ENCODE results near the gene ENTHD1. TPM values are rescaled to one million over a fixed set of nuclear protein-coding genes. Genes with fewer than 3 reads are reported as not detected.

ENTHD1 gene
- total RNA-seq, 3 donors from 2014 or later = not detected

- TF ChIP-seq CTCF (IDR thresholded peaks at IDR 0.05) (no peak), POLR2A (IDR thresholded peaks at IDR 0.05) (no peak), POLR2AphosphoS5 (IDR thresholded peaks at IDR 0.05) (no peak)
- Histone ChIP-seq H3K27ac (no peak overlapping the region), H3K36me3 (no peaks in the 10 kb centered on the region), H3K9me3 (no peaks in the 10 kb centered on the region), H3K27me3 (no peaks in the 10 kb centered on the region), H3K4me1 (no peaks in the 10 kb centered on the region), H3K4me3 (no peak overlapping the region)
- no peak for DNase-seq (ENCODE audit: low spot score in 2 of 2)
- intact Hi-C loops (cut with DNase I; ENCODE audit: low total_unique reads) = no loop called here
Observed at GRCh38 chr22:39750759-39751158, 142.8 kb downstream of the ENTHD1 start.

- TF ChIP-seq CTCF (IDR thresholded peaks at IDR 0.05) (no peak), POLR2AphosphoS5 (IDR thresholded peaks at IDR 0.05) (no peak), POLR2A (IDR thresholded peaks at IDR 0.05) (no peak)
- intact Hi-C loops (cut with DNase I; ENCODE audit: low total_unique reads) = no loop called here
- DNase-seq (ENCODE audit: low spot score in 2 of 2) = no peak
Observed at GRCh38 chr22:39748877-39749276, 144.7 kb downstream of the ENTHD1 start.

GRCh38 chr22:39746600-39747262 lies 146.8 kb downstream of the ENTHD1 start:
- no peaks in the 10 kb centered on the region for H3K4me1 ChIP-seq
- H3K4me3 ChIP-seq = no peak overlapping the region
- intact Hi-C loops (cut with DNase I; ENCODE audit: low total_unique reads) = no loop called here
- no peak for DNase-seq (ENCODE audit: low spot score in 2 of 2)
- H3K36me3 ChIP-seq = no peaks in the 10 kb centered on the region
- no peaks in the 10 kb centered on the region for H3K27me3 ChIP-seq
- TF ChIP-seq POLR2A (IDR thresholded peaks at IDR 0.05) (no peak), POLR2AphosphoS5 (IDR thresholded peaks at IDR 0.05) (no peak), CTCF (IDR thresholded peaks at IDR 0.05) (no peak)
- H3K9me3 ChIP-seq = no peaks in the 10 kb centered on the region
- H3K27ac ChIP-seq = no peak overlapping the region

More at GRCh38 chr22:39748877-39749276, 144.7 kb downstream of the ENTHD1 start:
- Histone ChIP-seq H3K36me3 (no peaks in the 10 kb centered on the region), H3K9me3 (no peaks in the 10 kb centered on the region), H3K4me3 (no peak overlapping the region), H3K27ac (no peak overlapping the region), H3K4me1 (no peaks in the 10 kb centered on the region), H3K27me3 (no peaks in the 10 kb centered on the region)

GRCh38 chr22:39745789-39746188 lies 147.8 kb downstream of the ENTHD1 start:
- no peak for TF ChIP-seq POLR2A (IDR thresholded peaks at IDR 0.05)
- no peak for DNase-seq (ENCODE audit: low spot score in 2 of 2)
- Histone ChIP-seq H3K36me3 (no peaks in the 10 kb centered on the region), H3K27ac (no peak overlapping the region), H3K9me3 (no peaks in the 10 kb centered on the region), H3K4me3 (no peak overlapping the region), H3K27me3 (no peaks in the 10 kb centered on the region), H3K4me1 (no peaks in the 10 kb centered on the region)
- intact Hi-C loops (cut with DNase I; ENCODE audit: low total_unique reads) = no loop called here

- no peak for TF ChIP-seq CTCF (IDR thresholded peaks at IDR 0.05)
- TF ChIP-seq POLR2AphosphoS5 (IDR thresholded peaks at IDR 0.05) = no peak
- no peak for TF ChIP-seq POLR2A (IDR thresholded peaks at IDR 0.05)
- Histone ChIP-seq H3K27me3 (no peaks in the 10 kb centered on the region), H3K4me3 (no peak overlapping the region), H3K9me3 (peaks cover 0 to 2% of the 10 kb centered on the region in 2 donors), H3K36me3 (no peaks in the 10 kb centered on the region), H3K27ac (no peak overlapping the region), H3K4me1 (no peaks in the 10 kb centered on the region)
- intact Hi-C loops (cut with DNase I; ENCODE audit: low total_unique reads) = no loop called here
- DNase-seq (ENCODE audit: low spot score in 2 of 2) = no peak
Observed at GRCh38 chr22:39744353-39744752, 149.2 kb downstream of the ENTHD1 start.

Data from breast epithelium (tissue), 4 donors.